Activated CD4-positive, alpha-beta T cell treated with anti-CD3 and anti-CD28 coated beads for 4 hours (primary cell): ENCODE results near the gene EIF4G3.
"Not testable (repeated sequence)": the region's sequence is repeated elsewhere in the genome, so short reads cannot be mapped to it uniquely, and the experiment has no call there.

Experiments used
- DNase-seq, 2 donors: peaks; one replicate each; pipeline ENCODE4 v3.0.0-alpha.2; 2020

EIF4G3 gene

DNA sequence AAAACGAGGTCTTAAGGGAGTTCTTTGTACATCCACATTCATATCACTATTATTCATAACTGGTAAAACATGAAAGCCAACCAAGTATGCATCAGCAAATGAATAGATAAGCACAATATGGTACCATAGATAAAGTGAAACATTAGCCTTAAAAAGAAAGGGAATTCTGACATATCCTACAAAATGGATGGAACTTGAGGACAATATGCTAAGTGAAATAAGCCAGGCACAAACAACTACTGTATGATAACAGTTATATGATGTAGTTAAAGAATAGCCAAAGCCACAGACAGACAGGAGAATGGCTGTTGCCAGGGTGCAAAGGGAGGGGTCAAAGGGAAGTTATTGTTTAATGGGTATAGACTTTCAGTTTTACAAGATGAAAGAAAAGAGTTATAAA, 148.9 kb downstream of the EIF4G3 start:
- DNase-seq = no peak

DNA sequence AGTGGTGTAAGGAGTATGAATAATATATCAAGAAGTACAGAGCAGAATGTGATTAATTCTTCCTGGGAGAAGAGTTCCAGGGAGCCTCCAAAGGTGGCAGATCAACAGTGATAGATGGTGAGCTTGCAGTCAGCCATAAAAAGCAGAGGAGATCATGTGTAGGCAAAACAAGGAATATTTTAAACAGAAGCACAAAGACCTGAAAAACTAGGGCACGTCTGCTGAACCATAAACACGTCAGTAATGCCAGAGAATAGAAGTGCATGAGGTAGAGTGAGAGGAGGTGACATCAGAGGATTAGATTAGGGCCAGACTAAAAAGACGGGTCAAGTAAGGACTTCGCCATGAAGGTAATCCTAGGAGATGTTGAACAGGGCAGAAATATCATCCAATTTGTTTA, 151.8 kb downstream of the EIF4G3 start:
- no peak for DNase-seq

DNA sequence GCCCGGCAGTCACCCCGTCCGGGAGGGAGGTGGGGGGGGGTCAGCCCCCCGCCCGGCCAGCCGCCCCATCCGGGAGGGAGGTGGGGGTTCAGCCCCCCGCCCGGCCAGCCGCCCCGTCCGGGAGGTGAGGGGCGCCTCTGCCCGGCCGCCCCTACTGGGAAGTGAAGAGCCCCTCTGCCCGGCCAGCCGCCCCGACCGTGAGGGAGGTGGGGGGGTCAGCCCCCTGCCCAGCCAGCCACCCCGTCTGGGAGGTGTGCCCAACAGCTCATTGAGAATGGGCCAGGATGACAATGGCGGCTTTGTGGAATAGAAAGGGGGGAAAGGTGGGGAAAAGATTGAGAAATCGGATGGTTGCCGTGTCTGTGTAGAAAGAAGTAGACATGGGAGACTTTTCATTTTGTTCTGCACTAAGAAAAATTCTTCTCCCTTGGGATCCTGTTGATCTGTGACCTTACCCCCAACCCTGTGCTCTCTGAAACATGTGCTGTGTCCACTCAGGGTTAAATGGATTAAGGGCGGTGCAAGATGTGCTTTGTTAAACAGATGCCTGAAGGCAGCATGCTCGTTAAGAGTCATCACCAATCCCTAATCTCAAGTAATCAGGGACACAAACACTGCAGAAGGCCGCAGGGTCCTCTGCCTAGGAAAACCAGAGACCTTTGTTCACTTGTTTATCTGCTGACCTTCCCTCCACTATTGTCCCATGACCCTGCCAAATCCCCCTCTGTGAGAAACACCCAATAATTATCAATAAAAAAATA, 152.4 kb downstream of the EIF4G3 start:
- not testable (repeated sequence) for DNase-seq

DNA sequence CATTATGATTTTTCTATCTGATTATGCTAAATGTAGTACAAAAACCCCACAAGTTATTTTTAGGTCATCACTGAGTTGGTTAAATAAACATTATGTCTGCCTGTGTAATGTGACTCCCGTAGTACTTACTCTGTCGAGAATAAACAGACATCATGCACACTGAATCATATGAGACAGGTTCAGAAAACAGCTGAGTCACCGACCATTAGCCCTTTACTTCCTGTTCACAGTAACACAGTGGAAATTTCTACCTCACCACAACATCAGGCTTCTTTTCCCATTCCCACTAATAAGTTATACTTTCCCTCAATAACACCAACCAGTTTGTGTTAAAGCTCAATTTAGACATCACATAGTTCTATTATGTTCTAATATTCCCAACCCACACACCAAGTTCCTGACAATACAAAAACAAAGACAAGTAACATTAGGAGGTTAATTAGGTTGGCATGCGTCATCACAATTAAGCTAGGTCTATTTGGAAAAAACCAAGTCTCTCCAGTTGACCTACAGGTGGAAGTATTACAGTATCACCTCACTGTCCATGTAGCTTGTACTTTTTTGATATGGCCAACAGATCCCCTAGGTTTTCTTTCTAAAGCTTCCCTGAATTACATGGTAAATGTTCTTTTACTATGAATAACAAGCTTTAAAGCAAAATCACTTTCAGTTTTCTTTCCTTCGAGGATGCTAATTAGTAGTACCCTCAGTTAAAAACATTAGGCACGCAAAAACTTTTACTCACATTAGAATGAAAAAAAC, 154.2 kb downstream of the EIF4G3 start:
- DNase-seq = peak; percentile 38 to 39

DNA sequence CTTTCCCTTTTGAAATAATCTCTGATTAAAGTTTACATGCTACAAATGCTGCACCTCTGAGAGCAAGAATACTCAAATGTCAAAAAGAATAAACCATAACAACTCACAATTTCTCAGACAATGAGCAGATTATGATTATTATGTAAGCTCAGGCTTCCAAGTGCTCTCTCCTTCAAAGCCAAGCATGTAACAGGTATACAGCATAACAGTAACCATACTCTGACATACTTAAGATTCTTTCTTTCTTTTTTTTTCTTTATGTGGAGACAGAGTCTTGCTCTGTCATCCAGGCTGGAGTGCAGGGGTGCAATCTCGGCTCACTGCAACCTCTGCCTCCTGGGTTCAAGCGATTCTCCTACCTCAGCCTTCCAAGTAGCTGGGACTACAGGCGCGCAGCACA, 155.4 kb downstream of the EIF4G3 start:
- DNase-seq = no peak

DNA sequence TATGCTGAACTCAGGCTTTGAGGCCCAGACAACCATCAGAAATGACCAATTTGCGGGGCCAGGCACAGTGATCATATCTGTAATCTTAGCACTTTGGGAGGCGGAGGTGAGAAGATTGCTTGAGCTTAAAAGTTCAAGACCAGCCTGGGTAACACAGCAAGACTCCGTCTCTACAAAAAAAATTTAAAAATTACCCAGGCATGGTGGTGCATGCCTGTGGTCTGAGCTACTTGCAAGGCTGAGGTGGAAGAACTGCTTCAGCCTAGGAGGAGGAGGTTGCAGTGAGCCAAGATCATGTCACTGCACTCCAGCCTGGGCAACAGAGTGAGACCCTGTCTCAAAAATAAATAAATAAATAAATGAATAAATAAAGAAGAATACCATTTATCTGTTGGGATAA, 156.5 kb downstream of the EIF4G3 start:
- no peak for DNase-seq

DNA sequence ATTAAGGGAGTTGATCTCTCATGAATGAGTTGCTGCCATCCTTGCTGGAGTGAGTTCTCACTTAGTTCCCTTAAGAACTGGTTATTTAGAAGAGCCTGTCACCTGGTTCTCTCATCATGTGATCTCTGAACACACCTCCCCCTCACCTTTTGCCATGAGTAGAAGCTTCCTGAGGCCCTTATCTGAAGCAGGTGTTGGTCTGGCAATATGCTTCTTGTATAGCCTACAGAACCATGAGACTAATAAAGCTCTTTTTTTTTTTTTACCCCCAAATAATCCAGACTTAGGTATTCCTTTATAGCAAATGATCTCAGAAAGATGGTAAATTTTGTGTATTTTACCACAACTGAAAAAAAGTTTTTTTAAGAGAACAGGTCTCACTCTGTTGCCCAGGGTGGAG, 158.0 kb downstream of the EIF4G3 start:
- DNase-seq = no peak

DNA sequence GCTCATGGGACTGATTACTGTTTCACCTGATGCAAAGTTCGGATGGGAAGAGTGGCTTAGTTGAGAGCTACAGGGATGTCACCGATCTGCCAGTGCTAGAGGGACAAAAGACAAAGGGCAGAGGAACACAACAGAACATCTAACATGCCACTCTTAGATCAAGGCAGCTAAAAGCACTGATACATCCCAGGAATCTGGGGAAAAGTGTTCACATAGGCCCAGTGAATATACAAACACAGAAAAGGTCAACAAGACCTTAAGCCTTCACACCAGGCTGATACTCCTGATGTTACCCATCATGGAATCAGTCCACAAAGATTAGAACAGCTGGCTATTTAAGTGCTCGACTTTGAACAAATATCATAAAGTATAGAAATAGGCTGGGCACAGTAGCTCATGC, 163.2 kb downstream of the EIF4G3 start:
- no peak for DNase-seq

DNA sequence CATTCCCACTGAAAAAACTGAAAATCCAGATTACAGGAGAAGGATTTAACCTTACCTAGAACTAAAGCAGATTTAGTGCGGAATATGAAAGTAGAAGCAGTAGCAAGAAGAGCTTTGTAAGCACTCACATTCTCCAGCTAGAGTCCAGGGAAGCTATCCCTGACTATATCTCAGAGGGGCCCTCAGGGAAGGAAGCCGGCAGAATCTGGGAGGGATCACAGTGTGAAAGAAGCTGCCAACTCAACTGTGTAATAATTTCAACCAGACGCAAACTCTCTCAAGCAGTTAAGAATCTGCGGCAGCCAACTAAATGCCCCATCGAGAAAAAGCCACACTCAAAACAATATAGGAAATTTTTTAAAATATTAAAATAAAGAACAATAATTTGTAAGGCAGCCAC, 163.8 kb downstream of the EIF4G3 start:
- no peak for DNase-seq

DNA sequence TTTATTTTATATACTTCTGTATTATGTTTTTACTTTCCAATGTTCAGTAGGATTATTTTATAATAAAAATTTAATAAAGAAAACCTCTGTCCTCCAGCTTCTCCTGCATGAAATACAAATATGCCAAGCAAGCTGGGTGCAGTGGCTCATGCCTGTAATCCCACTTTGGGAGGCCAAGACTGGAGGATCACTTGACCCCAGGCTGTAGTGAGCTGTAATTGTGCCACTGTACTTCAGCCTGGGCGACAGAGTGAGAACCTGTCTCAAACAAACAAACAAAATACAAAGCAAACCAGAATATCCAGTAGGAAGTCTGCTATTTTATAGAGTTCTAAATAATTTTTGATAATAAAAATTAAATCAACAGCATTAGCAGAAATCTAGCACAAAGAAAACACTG, 168.8 kb downstream of the EIF4G3 start:
- DNase-seq = no peak

DNA sequence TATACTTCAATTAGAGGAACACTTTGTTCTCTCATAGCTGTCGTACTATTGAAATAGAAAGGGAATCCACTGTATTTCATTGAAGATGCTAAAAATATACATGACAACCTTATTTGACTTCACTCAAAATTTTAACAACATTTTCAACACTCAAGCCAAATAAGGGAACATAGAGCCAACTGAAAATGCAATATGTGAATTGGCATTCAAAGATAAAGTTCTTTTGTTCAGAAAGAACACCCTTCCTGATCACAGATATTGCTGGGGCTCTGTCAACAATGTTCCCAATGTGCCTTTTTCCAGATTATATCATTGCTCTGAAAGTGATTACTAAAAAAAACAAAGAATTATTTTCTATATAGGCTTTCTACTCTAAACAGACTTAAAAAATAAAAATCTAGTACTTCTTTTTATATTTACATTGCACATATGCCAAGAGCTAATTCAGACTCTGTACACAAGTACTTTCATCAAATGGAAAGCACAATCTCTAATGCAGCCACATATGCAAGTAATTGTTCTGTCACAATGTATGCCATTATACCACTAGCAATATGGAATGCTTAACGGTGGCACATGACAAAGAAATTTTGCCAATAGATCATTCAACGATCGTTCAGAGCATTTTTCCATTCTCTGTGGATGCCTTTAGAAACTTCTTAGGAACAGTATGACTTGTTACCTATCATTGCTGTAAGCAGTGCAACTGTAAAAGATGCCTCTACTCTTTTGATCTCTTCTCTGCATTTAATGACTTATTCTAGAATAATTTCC, 171.0 kb downstream of the EIF4G3 start:
- no peak for DNase-seq

DNA sequence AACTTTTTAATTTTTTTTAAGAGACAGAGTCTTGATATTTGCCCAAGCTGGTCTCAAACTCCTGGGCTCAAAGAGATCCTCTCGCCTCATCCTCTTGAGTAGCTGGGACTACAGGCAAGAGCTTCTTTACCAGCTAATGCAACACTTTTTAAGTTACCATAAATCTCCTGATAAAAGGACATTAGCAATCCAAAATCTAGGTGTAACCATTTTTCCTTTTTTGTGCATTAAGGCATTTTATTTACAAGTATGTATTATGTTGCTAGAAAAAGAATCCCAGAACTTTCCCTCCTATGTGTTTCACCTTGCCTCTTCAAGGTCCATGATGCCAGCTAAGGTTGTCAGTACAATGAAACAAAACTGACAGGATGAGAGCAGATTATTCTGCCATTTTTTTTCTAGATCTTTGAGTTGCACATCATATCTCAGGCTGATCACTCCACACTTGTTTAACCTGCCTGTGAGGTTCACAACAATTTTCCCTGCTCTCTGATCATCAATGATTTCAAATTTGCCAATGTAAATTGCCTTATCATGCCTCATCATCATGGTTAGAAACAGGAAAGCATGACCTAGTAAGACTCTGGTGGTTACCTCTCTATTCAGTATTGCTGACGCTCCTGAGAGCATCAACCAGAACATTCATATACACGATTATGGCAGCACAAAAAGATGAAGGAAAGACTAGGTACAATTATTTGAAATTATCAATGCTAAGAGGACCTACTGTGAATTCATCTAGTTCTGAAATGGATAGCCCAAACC, 173.2 kb downstream of the EIF4G3 start:
- DNase-seq = no peak

DNA sequence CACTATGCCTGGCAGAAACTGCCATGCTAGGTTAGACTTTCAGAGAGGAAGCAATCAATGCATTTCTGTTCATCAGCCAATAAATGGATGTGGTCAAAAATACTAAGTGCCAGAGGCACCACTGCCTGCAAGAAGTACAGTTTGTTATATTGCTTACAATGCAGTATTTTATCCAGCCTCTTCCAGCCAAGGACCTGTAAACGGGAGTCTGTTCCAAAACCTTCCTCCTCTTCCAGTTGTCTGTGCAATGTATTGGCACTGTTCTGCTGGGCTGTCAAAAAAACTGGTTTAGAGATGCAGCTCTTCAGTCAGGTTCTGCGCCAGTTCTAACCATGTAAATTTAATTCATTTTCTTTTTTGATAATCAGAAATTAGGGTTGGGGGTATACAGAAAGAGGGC, 175.7 kb downstream of the EIF4G3 start:
- no peak for DNase-seq

DNA sequence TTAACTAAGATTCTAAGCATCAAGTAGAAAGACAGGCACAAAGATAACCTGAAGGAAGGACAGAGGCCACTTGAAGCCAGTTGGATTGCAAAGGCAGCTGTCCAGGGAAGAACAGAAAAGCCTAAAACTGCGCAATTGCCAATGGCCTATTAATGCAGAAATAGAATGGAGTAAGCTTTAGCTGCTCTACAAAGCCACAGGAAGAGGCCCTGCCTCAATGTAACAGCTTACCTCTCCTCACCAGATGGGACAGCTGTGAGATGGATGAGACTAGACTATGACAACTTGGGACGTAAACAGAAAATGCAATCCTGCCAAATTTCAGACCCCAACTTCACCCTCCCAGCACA, 176.5 kb downstream of the EIF4G3 start:
- no peak for DNase-seq

DNA sequence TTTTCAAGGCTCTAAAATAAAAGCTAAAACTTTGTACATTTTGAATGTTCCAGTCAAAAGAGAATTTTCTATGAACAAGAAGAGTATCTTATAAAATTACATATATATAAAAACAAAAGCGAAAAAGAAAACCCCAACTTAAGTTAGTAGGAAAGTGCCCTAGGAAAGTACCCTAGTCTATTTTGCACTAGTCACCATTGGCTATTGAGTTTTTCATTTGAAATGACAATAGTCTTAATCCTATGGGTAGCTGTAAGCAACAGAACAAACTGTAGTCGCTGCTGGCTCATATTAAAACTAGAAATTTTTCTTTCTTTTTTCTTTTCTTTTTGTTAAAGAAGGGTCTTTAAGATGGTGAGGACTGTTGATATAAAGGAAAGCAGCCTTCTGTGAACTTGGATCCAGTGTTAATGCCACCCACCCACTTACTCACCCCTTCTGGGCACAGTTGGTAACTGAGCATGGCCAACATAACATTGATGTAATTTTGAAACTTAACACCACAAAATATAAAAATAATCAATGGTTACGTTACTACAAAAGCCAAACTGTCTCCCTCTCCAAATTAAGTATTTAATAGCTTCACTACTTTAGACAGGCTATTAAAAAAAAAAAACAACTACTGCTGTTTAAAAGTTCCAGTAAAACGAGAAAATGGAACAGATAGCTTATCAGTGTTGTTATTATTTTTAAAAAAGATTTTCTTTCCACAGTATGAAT, 177.0 kb downstream of the EIF4G3 start:
- DNase-seq = no peak

DNA sequence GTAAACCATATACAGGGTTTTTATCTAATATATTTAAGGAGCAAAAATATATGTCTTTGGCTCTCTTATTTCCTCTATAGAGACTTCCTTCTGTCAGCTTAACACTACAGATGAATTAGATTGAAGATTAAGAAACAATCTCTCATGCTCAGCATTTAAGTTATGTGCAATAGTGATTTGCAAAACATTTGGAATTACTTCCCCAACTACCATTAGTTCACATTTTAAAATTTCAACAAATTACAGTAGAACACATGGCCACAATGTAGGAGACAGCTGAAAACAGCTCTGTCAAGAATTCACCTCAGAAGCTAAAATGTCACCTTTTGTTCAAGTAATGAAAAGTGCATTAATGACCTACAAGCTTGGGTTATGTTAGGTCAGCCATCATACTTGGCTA, 177.9 kb downstream of the EIF4G3 start:
- DNase-seq = no peak

DNA sequence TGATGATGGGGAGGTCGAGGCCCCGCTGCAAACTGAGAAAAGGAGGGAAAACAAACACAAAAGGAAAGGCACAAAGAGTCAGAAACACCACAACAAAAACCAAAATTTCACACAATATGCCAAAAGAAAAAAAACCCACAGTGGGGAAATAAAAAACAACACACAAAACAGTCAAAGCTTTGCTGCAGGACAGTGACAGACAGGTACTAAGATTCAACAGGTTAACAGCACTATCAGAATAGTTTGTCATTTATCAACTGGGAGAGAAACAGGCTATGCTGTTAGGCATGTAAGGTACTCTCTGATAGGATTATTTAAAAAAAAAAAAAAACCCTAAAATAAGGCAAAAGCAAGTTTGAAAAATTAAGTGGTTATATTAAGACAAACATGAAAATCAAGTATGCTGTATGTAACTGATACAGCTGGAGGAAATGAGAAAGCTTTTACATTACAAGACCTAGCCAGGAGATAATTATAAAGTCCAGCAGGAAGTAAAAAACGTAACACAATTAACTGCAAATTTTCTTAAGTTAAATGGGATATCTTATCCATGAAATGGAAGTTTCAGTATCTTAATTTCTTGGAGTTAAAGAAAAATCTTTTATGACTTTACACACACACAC, 179.0 kb downstream of the EIF4G3 start:
- no peak for DNase-seq

DNA sequence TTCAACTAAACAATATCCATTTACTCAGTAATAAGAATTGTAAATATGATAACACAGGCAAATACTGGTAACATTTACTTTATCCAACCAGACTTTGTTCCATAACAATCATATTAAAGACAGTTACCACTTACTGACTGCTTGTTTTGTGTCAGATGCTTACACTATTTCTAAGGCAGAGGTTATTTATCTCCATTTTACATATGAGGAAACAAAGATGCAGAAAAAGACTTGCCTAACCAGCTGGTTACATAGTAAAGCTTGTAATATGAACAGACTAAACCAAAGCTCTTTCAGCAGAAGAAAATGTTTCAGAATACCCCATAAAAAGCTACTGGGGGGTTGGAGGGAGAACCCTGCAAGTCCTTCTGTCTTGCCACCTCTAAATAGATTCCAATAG, 180.1 kb downstream of the EIF4G3 start:
- no peak for DNase-seq

DNA sequence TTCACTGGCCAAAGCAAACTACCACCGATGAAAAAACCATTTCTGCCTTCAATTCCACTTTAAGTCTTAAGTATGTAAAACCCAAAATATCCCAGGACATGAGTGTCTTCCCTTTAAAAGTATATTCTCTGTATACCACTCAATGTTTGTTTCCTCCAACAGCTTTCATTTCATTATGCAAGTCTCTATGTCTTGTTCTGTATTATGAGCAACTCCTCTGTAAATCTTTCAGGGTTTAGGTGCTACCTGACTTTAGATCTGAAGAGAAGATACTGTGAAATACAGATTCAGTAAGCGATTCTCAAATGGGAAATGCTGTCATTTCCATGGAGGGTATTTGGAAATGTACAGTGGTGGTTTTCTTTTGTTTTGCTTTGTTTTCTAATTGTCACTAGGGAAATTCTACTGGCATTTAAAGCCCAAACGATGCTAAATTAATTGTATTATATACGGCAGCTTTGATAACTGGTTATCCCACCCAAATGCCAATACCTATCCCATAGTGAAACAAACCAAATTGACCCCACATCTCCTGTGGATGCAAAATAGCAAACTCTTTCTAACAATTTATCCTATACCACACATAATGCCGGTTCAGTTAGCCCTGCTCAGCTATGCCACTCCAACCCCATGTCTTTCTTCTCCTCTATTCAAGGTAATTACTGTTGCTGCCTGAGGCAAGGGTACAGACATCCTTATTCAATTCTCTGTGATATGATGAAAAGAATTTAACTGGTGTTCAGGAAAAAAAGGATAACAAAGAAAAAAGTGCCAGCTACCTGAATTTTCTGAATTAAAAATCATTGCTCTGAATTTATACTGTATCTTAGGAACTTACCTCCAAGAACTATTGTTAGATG, 182.8 kb downstream of the EIF4G3 start:
- no peak for DNase-seq

DNA sequence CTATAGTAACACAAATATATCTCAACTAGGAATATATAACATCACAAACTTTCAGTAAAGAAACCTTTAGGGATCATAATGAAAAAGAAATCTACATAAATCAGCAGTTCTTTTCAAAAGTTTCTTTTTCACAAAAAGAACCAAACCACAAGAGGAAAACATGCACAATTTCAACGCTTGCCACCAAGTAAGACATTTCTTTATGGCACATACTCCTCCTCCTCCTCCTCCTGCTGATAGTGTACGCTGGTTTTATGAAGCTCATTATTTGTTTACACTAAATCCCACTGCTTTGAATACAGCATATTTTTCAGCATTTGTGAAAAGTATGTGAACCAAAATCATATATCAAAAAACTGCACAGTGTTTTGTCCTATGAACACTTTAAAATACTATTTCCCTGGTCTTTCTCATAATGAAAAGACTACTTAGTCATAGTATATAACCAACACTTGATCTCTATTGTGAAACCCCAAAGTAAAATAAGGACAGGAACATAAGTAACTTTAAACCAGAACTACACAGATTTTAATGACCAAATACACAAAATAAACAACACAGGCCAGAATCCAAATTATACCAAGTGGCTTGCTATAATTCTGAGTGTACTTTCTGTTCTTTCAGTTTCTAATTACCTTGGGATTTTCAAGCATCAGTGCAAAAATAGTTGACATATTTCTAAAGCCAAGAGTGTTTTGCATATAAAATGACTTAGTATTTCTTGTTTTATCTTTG, 184.2 kb downstream of the EIF4G3 start:
- no peak for DNase-seq
